Measurements from ENCODE around the gene NOX3.

The NOX3 gene

DNA sequence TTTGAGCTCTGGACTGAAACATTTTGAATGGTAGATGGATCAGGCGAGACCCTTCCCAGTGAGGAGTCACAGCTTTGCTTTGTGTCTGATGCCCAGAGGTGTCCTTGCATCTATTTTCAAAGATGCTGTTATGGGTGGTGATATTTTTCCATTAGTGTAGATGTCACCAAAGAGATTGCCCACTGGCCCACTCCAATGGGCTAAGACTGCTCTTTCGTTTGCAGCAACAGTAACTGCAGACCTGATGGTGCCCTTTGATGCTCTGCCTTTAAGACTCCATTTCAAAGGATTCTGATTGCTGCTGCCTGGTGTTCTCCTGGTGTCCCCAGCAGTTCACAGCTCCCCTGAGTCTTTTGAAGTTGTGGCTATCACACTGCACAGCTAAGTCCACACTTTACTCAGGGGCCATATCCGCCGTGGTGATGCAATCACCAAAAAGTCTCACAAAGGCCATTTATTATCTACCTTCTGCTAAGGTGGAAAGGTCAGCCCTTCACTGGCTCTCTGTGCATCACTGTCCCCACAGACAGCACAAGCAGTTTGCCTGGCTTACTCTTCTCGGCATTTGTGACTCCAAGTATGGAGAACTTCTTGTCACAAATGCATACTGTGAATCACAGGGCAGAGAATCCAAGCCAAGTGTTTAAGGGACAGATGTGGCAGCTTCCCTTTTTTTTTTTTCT lies 56.4 kb downstream of the NOX3 start:
- DNase-seq, result no peak

DNA sequence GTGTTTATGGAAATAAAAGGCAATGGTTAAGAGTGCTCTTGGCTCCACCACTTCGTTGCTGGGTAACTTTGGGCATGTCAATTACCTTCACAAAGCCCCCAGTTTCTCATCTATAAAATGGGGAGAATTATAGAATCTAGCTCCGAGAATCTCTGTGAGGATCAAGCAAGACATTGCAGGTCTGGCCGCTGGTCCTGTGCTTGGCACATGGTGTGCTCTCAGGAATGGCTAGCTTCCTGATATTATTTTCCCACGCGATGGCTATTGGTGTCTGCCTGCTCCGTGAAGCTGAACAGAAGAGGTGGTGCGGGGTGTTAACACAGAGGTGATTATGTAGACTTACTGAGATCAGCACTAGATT lies 57.0 kb downstream of the NOX3 start:
- DNase-seq, result no peak

DNA sequence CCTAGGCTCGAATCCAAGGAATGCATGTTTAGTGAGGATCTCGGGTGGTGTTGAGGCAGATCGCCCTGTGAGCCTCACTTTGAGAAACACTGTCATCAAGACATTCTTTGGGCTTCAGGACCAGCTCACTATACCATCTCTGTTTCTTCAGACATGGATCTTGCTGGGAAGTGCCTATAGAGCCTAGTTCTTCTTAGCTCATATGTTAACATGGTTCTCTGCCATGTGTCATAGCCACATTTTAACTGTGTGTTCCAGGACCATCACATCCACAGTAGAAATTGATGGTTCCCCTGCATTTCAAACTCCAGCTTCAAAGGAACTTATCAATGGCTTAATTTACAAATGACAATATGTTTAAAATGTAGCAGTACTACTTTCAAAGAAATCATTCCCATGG lies 57.4 kb downstream of the NOX3 start:
- DNase-seq, result no peak

DNA sequence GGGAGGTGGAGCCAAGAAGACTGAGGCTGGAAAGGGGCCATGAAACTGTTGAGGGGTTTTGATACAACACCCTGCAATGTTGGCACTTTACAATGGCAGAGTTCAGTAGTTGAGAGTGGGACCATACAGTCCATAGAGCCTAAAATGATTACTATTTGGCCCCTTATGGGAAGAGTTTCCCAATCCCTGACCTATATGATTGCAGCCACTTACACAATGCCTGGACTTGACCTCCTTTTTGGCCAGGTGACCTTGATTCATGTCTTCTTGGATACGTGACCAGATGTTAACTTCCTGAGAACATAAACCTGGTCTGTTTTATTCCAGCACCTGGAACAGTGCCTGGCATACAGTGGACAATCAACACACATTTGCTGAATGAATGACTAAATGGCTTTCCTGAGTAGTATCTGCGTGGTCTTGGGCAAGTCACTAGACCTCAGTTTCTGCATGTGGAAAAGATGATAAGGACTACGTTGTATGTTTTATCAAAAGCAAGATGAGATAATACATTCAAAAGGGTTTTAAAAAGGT lies 58.4 kb downstream of the NOX3 start:
- no peak for DNase-seq

DNA sequence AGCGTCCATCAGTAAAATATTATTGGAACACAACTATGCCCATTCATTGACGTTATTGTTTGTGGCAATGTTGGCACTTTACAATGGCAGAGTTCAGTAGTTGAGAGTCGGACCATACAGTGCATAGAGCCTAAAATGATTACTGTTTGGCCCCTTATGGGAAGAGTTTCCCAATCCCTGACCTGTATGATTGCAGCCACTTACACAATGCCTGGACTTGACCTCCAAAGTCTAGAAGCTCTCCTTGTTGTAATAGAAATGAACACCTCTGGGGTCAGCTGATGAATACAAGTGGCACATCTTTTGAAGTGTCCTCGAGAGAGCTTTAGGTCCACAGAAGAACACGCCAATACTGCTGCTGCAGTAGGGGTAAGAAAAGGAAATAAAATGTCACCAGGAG lies 59.0 kb downstream of the NOX3 start:
- DNase-seq, result no peak

DNA sequence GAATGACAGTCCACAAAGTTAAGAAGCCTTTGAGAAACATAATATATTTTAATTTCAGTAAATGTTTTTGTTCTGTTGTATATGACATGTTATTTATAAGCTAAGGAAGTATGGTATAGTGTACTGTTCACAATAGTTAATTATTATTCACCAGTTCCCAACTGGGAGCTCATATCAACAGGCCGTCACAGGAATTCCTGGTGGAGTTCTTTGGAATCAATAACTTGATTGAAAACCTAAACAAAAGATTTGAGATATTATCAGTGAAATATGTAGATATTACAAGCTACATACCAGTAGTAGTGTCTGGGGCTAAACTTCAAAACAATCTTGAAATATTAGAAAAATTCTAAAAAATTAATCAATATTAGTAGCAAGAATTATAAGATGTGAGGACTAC lies 60.3 kb downstream of the NOX3 start:
- DNase-seq, result no peak

DNA sequence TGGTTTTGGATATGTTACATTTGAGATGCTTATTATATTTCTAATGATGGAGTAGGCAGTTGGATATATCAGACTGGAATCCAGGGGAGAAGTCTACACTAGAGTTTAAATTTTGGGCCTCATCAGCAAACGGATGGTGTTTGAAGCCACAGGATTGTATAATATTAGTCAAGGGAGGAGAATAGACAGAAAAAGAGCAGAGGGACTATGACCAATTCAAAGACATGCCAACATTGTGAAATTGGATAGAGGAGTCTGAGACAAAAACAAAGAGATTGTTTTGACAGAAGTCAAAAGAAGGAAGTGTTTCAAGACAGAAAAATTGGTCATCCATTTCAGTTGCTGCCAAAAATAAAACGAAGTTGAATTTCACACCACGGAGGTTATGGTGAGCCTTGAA lies 66.5 kb downstream of the NOX3 start:
- DNase-seq, result no peak

DNA sequence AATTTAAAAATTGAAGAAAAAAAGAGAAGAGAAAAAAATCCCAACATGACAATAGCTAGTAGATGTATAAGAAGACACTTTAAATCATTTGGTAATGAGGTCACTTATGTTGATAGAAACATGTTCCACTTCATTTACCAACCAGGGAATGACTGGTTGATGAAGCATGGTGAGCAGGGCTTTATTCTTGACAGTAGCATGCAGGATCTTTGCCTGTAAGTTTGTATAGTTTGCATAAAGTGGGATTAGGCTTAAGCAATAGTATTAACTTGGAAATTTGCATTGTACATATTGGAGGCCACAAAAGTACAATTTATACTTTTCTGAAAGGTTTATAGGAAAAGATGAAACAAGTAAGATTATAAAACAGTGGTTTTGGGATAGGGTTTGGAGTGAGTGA lies 67.0 kb downstream of the NOX3 start:
- peak; percentile 17 for DNase-seq

DNA sequence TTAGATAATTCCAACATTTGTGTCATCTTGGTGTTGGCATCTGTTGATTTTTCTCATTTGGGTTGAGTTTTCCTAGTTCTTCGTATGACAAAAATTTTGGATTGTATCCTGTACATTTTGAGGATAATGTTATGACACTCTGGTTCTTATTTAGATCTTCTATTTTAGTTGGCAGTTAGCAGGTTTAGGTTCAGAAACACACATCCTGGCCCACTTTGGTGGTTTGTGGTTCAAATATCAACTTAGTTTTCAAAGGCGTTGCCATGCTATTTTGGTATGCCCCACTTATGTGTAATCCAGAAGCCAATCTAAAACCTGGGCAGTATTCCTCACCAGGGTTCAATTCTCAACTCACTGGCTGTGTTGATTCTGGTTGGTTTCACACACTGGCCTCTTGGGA lies 68.2 kb downstream of the NOX3 start:
- DNase-seq, result no peak

DNA sequence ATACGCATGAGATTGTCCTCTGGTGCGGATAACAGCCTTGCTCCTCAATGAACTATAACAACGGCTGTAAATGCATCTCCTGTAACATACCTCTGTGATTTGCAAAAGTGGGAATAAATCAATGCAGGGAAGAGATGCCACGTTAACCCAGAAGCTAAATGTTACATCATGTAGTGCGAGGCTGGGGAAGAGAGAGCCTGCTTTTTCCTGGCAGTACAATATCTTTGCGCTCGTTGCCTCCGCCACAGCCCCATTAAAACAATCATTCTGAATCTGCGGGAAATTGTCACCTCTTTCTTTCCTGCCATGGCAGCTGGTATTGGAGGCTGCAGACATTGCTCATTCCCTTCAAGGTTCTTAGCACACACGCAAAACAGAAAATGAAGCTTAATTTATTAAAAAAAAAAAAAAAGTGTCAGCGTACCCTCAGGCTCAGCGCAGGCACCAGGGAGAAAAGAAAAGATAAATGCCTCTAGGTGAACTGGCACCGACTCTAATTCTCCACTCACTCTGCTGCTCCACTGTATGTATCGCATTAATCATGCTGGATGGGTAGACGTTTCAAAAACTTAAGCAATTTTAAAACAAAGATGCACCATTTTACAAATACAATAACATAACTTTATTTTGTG lies 71.2 kb downstream of the NOX3 start:
- DNase-seq, result no peak

DNA sequence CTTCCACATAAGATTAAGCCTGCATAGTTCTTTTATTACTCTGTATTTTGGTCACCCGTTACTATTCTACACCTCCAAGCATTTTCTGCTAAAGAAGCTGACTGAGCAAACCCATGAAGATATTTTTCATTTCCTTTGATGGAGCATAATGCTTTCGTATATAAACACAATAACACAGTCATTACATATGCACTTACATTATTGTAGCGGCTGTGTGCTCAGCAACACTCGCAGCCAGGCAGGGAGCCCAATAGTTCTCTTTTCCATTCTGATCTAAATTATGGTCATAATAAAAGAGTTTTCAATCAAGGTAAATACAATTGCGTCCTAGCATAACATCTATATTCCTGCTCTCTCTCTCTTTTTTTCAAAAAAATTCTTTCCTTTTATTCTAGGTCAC lies 71.7 kb downstream of the NOX3 start:
- DNase-seq, result no peak

DNA sequence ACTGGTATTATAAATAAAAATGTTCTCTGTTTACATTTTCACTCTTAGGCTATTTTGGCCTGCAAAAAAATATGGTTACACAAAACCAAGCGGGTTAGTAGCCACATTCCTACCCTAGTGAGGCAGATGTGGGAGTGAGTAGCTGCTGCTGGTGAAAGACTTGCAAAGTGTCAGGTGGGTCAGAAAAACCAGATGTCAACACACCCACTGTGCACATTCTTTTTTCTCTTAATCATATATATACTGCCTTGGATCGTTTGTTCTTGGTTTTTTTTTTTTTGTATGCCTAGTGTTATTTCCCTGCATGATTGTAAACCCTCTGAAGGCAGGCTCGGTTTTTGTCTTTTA lies 73.3 kb downstream of the NOX3 start:
- DNase-seq, result peak; percentile 94

DNA sequence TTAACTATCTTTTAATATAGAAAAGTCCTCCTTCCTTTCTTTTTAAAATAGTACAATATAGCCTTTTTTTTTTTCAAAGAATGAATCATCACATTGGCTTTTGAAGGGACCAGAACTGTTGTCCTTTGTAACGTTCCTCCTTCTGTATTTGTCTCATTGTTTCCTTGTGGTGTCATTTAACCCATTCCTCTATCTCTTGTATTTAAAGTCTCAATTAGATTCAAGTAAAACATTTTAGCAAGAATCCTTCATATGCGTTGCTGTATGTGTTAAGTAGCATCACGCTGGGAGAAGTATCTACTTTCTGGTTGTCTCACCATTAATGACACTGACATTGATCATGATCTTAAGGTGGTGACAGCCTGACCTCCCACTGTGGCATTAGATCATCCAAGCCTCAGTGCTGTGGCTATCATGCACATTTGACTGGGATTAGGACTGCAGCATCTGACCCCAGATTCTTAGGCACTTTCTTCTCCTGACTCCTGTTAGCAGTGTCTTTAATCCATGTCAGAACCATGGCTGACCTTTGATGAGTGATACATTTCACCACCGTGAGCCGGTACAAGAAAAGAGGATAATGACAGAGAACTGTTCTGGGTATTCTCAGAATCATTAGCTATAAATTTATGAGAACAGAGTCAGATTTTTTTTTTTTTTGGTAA lies 73.8 kb downstream of the NOX3 start:
- DNase-seq, result peak; percentile 76

DNA sequence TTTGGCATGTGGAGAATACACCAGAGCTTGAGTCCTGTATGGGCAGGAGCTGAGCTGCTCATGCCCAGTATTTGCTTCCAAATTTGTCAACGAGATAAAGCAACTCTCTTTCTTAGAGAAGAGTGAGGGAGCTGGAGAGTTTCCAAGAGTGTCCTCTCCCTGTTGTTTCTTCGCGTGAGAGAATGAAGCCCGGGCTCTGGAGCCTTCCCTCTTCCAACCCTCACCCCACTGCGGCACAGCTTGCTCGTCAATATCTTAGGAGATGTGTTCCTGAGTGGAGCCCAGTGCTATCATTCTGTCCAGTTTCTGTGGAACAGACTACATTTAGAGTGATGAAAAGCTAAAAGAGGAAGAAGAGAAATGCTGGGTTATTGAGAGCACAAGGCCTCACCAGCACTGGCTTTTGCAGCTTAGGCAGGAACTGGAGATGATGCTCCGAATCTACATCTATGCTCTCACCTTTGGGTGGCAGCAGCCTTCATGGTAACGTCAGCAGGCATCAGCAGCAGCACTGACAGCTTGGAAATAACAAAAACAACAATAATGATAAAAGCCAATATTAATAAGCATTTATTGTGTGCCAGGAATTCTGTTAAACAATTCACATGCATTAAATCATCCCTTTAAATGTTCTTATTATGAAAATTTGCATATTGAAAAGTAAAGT lies 74.8 kb downstream of the NOX3 start:
- DNase-seq, result no peak

DNA sequence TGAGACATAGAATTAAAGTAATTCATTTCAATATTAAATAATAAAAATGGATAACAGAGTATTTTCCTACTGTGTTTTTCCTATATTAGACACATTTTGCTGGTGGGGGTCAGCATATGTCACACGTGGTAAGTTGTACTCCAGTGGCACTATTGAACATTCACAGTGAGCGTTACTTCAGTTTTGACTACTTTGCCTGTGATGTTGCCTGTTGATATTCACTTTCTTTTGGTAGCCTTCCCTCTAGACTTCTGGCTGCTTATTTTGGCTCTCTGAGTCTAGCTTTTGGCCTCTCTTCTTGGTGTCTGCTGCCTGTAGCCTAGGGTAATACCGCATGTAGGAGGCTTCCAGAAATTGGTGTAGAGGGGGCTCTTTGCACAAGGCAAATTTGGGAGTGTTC lies 76.9 kb downstream of the NOX3 start:
- DNase-seq, result no peak

DNA sequence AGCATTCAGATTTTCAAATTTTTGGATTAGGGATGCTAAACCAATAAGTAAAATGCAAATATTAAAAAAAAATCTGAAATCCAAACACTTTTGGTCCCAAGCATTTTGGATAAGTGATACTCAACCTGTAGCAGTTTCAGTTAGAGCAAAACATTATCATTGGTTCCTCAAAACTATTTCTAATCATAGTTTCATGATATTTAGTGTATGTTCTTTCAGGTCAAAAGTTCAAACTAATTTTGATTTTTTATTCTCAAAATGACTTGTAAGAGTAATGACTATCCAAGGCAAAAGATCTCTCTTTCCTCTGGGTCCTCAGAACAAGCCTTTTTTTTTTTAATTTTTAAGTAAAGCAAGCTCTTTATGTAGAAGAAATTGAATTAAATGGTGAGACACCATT lies 77.4 kb downstream of the NOX3 start:
- no peak for DNase-seq

DNA sequence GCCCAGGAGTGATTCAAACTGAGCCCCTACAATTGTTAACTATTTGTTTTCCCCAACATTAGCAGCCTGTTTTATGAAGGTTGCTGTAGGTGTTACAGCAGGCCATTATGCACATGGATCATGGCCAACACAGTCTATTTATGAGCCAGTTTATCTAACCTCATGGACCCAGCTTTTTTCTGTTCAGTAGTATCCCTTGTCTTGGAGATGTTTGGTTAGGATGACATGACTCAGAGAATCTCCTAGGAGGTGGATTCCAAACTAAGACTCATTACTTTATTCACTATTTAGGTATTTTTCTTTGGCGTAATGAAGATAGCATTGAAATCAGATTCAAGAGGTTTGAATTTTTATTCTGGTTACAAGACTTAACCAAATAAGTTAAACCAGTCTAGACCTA lies 78.6 kb downstream of the NOX3 start:
- DNase-seq, result peak; percentile 93

DNA sequence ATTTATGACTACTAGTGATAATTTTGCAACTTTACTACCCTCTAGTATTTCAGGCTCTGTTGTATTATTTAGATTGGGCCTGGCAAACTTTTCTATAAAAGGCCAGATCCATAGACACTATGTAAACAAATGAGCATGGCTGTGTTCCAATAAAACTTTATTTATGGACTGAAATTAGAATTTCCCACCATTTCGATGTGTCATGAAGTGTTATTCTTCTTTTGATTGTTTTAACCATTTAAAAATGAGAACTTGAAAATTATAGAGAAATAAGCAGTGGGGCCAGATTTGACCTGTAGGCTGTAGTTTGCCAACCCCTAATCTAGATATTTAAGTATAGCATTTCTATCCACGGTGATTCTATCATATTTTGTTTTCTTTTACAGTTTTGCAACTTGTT lies 79.8 kb downstream of the NOX3 start:
- DNase-seq, result no peak

DNA sequence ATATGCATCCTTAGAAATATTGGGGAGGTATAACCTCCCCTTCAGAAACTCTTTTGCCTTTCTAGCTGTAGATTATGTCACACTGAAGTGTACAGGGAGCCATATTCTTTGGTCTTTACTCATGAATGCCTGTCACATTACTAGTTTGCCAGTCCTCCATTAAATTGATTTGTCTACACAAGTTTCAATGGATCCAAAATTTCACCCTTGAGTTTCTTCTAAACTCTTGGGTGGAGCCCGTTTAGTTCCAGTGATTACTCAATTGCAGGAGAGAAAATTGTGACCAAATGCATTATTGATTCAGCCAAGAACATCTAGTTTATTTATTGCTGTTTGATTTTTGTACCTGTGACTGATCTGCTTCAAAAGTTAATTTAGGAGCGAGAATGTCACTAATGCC lies 81.0 kb downstream of the NOX3 start:
- DNase-seq, result no peak

DNA sequence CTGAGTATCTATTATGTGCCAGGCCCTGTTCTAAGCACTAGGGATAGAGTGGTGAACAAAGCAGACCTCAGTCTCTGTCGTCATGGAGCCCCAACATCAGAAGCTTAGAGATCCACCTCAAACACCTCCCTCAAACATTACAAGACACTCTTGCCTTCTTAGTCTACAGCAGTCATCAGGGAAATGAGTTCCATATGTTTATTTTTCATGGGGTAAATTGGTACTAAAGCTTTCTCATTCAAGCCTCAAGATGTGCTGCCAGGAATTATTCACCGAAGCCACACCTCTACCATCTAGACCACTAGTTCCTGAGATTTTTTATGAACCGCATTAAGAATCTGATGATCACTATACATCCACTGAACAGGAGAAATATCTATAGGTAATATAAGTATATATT lies 82.4 kb downstream of the NOX3 start:
- DNase-seq, result no peak

DNA sequence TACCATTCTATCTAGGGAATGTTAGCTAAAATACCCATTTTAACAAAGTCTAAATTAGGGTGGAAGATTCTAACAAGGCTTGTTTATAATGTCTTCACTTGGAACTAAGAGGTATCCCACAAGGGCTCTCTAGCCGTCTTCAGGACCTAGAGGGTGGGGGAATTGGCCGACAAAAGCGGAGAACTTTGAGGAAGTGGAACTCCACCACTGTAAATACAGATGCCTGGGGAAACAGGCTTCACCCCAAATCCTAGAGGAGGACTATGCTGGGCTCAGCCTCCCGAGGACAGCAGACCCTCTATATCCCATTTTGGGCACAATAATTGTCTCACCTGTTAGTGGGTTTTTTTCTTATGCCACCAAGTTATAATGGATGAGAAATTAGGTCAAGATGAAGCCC lies 83.4 kb downstream of the NOX3 start:
- DNase-seq, result no peak

DNA sequence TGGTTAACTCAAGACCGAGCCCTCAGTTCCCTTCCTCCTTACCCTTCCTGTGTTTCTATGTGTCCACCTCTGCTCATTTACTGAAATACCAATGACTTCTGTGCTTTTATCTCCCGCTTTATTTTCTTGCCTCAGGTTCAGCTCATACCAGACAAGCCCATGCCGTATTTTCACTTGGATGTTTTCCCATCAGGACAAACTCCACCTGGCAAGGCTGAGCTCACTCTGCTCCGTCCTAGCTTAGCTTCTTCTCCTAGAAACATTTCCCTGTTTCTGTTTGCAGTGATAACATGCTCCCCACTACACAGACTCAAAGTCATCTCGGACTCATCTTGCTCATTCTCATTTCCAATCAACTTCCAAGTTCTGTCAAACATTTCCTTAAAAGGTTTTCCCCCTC lies 84.4 kb downstream of the NOX3 start:
- DNase-seq, result no peak

DNA sequence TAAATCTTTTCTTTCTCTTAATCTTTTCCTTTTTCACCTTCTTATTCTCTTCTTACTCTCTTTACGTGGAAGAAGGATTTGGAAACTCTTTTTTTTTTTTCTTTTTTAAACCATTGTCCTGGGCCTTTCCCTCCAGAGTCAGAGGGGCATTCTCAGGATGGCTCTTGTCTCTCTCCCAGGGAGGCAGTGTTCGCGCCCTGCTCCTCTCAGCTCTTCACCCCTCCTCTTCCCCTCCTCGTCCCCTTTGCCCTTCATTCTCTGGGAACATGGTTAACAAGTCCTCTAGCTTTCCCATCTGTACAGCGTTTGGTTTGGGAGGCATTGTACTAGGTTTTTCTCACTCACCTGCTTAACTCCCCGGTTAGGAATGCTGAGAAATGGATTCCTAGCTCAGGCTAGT lies 89.3 kb downstream of the NOX3 start:
- DNase-seq, result no peak

DNA sequence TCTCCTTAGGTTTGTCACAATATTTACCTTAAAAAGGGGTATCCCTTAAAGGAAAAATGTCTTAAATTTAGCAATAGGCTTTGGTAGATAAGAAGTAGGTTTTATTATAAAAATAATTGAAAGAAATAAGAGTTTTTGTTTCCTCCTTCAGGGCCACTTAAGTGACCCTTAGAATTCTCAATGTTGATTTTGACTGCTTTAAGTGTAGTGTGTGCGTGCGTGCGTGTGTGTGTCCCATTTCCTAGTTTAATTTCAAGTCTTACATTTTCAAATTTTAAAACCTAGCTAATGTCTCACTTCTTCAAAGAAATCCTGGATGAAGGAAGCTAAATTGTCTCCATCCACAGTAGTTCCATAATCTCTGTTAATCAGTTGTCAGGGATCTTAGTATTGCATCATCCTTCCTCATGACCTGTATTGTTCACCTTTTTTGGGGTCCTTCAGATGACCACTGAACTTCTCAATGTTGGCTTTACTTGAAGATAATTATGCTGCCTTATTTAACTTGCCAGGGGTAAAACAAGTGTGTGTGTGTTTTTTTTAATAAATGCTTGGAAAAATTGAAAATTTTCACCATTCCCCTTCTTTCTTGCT lies 90.7 kb downstream of the NOX3 start:
- no peak for DNase-seq

All from HCEC 1CT (cell line).